Natural killer cell (primary cell): ENCODE measurements around the gene PRXL2B. TPM values are rescaled to one million over a fixed set of nuclear protein-coding genes. Genes with fewer than 3 reads are reported as not detected.

Experiments
- ATAC-seq, 3 donors: fragments of 150-1000 bp in 2 of 3; fragments of 200-7000 bp in 1 of 3; cut with Tn5 transposase; 1 replicate in 1 of 3; 2 replicates in 2 of 3; pipeline ENCODE4 v1.10.0; 2021; ENCODE audit warnings: mild to moderate bottlenecking in 2 of 3, moderate library complexity in 2 of 3
- DNase-seq, 2 donors: peaks; one replicate each; pipeline versions ENCODE4 v3.0.0 to v3.0.0-alpha.2; 2013 to 2021; ENCODE audit warnings: mixed read lengths in 1 of 2
- H3K27ac ChIP-seq: one replicate; pipeline ENCODE4 v1.5.1; 2013; ENCODE audit warnings: mild to moderate bottlenecking, low read length
- H3K27me3 ChIP-seq: one replicate; pipeline ENCODE4 v1.6.1; 2013; ENCODE audit warnings: low read length; ENCODE audit not compliant: control insufficient read depth, insufficient read depth
- H3K36me3 ChIP-seq: one replicate; pipeline ENCODE4 v1.6.1; 2013; ENCODE audit warnings: low read length; ENCODE audit not compliant: control insufficient read depth, insufficient read depth
- H3K4me1 ChIP-seq: one replicate; pipeline ENCODE4 v1.6.1; 2013; ENCODE audit warnings: low read length; ENCODE audit not compliant: control insufficient read depth, insufficient read depth
- H3K4me3 ChIP-seq: one replicate; pipeline ENCODE4 v1.5.1; 2013; ENCODE audit warnings: low read length
- H3K9me3 ChIP-seq: one replicate; pipeline ENCODE4 v1.6.1; 2013; ENCODE audit warnings: low read length; ENCODE audit not compliant: control insufficient read depth, insufficient read depth
- H3K27ac Mint-ChIP-seq, 2 donors: one replicate each; pipeline ENCODE4 v1.8.0; 2022; ENCODE audit warnings: mild to moderate bottlenecking in 2 of 2, mixed read lengths in 2 of 2, moderate library complexity in 1 of 2
- H3K27me3 Mint-ChIP-seq, 2 donors: one replicate each; pipeline ENCODE4 v1.8.0; 2022; ENCODE audit warnings: low read depth in 2 of 2, mixed read lengths in 2 of 2
- H3K36me3 Mint-ChIP-seq: one replicate; pipeline ENCODE4 v1.8.0; 2022; ENCODE audit warnings: mixed read lengths
- H3K4me1 Mint-ChIP-seq, 2 donors: one replicate each; pipeline ENCODE4 v1.8.0; 2022; ENCODE audit warnings: mixed read lengths in 2 of 2
- H3K4me3 Mint-ChIP-seq: one replicate; pipeline ENCODE4 v1.8.0; 2022; ENCODE audit warnings: mild to moderate bottlenecking, moderate library complexity, mixed read lengths
- H3K9me3 Mint-ChIP-seq, 2 donors: one replicate each; pipeline ENCODE4 v1.8.0; 2022; ENCODE audit warnings: mixed read lengths in 2 of 2
- WGBS: methylation state at CpG from one replicate; pipeline ENCODE4 v1.1.7; 2013; ENCODE audit warnings: missing lambda C conversion rate; ENCODE audit not compliant: insufficient coverage; 5-methylcytosine and 5-hydroxymethylcytosine counted together
- intact Hi-C: fragments of 100-400 bp; cut with micrococcal nuclease; formaldehyde crosslinking; loops from one replicate; pipeline ENCODE4 v1.14.2; 2022
- total RNA-seq, 4 donors: library from RNA; stranded (reverse); fragments of 120-200 nt in 1 of 4; gene quantifications; one replicate each; pipeline versions ENCODE4 v1.2.3 to v1.2.4, GENCODE V29; 2013 to 2022
- TF ChIP-seq, protein P1 (sequence below): fragments of 200-600 bp; IDR thresholded peaks from one replicate; pipeline ENCODE4 v1.8.0; 2022; ENCODE audit warnings: antibody characterized with exemption

The PRXL2B gene
- total RNA-seq, 3 donors from 2014 or later (not counting 1 experiment from before 2014, with no cell fraction given): 11.3 to 15.1 (median 11.6) TPM

DNA sequence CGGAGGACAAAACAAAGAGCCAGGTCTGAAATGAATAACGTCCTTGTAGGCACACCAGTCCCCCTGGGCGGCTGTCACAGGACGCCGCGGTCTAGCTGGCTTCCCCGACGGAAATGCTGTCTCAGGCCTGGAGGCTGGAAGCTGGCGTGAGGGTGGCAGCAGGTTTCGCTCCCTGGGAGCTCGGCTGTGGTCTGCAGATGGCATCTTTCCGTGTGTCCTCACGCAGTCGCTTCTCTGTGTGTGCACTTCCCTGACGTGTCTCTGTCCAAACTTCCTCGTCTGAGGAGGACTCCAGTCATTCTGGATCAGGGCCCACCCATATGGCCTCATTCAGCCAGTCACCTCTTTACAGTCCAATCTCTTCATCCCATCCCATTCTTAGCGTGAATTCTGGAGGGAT lies 16.2 kb upstream of the PRXL2B start:
- WGBS: 86% methylated on average over 17 of the region's 17 CpGs
- H3K27ac ChIP-seq: no peak overlapping the region
- intact Hi-C loops: no loop called here
- no peaks in the 10 kb centered on the region for H3K4me1 Mint-ChIP-seq
- no peak overlapping the region for H3K4me3 Mint-ChIP-seq
- H3K27me3 ChIP-seq: no peaks in the 10 kb centered on the region
- no peaks in the 10 kb centered on the region for H3K27me3 Mint-ChIP-seq
- DNase-seq (no peak), ATAC-seq (no peak)
- H3K4me1 ChIP-seq: peaks cover 3% of the 10 kb centered on the region
- no peak overlapping the region for H3K27ac Mint-ChIP-seq
- H3K9me3 ChIP-seq: peaks cover 3% of the 10 kb centered on the region
- no peak overlapping the region for H3K4me3 ChIP-seq
- no peaks in the 10 kb centered on the region for H3K36me3 Mint-ChIP-seq
- H3K9me3 Mint-ChIP-seq: no peaks in the 10 kb centered on the region
- H3K36me3 ChIP-seq: no peaks in the 10 kb centered on the region
- TF ChIP-seq, protein P1, sequence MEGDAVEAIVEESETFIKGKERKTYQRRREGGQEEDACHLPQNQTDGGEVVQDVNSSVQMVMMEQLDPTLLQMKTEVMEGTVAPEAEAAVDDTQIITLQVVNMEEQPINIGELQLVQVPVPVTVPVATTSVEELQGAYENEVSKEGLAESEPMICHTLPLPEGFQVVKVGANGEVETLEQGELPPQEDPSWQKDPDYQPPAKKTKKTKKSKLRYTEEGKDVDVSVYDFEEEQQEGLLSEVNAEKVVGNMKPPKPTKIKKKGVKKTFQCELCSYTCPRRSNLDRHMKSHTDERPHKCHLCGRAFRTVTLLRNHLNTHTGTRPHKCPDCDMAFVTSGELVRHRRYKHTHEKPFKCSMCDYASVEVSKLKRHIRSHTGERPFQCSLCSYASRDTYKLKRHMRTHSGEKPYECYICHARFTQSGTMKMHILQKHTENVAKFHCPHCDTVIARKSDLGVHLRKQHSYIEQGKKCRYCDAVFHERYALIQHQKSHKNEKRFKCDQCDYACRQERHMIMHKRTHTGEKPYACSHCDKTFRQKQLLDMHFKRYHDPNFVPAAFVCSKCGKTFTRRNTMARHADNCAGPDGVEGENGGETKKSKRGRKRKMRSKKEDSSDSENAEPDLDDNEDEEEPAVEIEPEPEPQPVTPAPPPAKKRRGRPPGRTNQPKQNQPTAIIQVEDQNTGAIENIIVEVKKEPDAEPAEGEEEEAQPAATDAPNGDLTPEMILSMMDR: no peak

DNA sequence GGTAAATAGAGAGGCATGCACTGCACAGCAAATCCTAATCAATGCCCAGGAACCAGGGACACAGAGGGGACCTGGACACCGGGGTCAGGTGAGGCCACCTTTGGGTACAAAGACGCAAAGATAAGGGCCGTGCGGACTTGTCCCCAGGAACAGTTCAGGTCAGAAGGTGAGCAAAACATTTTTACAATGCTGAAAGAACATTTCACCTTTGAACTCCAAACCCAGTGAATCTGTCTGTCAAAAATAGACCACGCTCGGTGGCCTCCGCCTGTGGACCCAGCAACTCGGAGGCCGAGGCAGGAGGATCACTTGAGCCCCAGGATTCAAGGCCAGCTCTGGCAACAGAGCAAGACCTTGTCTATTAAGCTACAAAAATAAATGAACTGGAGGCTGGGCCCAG lies 15.2 kb upstream of the PRXL2B start:
- TF ChIP-seq, protein P1: no peak
- Mint-ChIP-seq H3K4me3 (no peak overlapping the region), H3K27me3 (no peaks in the 10 kb centered on the region), H3K27ac (no peak overlapping the region), H3K4me1 (no peaks in the 10 kb centered on the region), H3K36me3 (no peaks in the 10 kb centered on the region), H3K9me3 (no peaks in the 10 kb centered on the region)
- peaks cover 13% of the 10 kb centered on the region for H3K4me1 ChIP-seq
- no peak overlapping the region for H3K27ac ChIP-seq
- WGBS: 97% methylated on average over 9 of the region's 9 CpGs
- no peaks in the 10 kb centered on the region for H3K27me3 ChIP-seq
- no peak overlapping the region for H3K4me3 ChIP-seq
- intact Hi-C loops: no loop called here
- no peak for ATAC-seq
- no peaks in the 10 kb centered on the region for H3K36me3 ChIP-seq
- peaks cover 3% of the 10 kb centered on the region for H3K9me3 ChIP-seq
- no peak for DNase-seq

DNA sequence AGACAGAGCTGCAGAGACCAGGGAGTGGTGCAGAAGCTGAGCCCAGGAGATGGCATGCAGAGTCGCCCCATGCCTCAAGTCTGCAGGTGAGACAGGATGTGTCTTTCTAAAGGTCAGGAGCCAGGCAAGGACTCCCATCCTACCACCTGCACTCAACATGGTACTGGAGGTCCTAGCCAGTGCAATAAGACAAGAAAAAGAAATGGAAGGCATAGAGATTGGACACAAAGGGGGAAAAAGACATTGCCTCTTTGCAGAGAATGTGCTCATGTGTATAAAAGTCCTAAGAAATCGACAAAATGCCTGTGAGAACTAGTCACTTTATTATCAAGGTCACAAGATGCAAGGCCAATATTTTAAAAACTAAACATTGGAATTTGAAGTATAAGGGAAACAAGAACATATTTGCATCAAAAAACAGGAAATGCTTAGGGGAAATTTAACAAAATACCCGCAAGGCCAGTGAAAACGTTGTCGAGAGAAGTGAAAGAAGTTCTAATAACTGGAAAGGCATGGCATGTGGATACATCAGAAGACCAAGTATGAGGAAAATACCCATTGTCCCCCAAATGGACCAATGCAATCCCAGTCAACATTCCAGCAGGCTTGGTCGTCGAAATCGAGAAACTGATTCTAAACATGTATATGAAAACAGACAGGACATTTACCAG lies 13.2 kb upstream of the PRXL2B start:
- no peaks in the 10 kb centered on the region for H3K27me3 ChIP-seq
- DNase-seq (no peak), ATAC-seq (no peak)
- H3K36me3 ChIP-seq: no peaks in the 10 kb centered on the region
- 96% methylated on average over 8 of the region's 8 CpGs for WGBS
- H3K36me3 Mint-ChIP-seq: no peaks in the 10 kb centered on the region
- no peak overlapping the region for H3K4me3 Mint-ChIP-seq
- H3K27ac Mint-ChIP-seq: no peak overlapping the region
- H3K9me3 Mint-ChIP-seq: no peaks in the 10 kb centered on the region
- no peaks in the 10 kb centered on the region for H3K27me3 Mint-ChIP-seq
- peaks cover under 1 to 5% of the 10 kb centered on the region in 2 donors for H3K4me1 Mint-ChIP-seq
- H3K27ac ChIP-seq: no peak overlapping the region
- TF ChIP-seq, protein P1: no peak
- peaks cover 3% of the 10 kb centered on the region for H3K9me3 ChIP-seq
- intact Hi-C loops: no loop called here
- peaks cover 31% of the 10 kb centered on the region for H3K4me1 ChIP-seq
- H3K4me3 ChIP-seq: no peak overlapping the region

DNA sequence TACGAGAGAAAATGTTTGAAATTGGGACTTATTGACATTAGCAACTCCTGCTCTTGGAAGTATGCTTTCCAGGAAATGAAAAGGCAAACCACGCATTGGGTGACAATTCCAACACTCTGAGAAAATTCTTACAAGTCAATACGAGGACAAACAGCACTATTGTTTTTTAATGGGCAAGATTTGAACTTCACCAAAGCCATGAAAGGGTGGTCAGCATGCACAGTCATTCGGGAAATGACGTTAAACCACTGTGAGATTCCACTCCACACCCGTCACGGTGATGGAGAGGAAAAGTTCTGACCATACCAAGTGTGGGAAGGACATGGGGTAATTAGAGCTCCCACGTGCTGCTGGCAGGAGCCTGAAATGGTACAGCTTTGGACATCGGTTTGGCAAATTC lies 12.2 kb upstream of the PRXL2B start:
- Mint-ChIP-seq H3K4me3 (no peak overlapping the region), H3K9me3 (no peaks in the 10 kb centered on the region), H3K27me3 (no peaks in the 10 kb centered on the region), H3K36me3 (no peaks in the 10 kb centered on the region), H3K27ac (no peak overlapping the region), H3K4me1 (peaks cover 8 to 13% of the 10 kb centered on the region in 2 donors)
- H3K27ac ChIP-seq: no peak overlapping the region
- H3K4me1 ChIP-seq: peaks cover 40% of the 10 kb centered on the region
- no peaks in the 10 kb centered on the region for H3K36me3 ChIP-seq
- intact Hi-C loops: no loop called here
- no peak overlapping the region for H3K4me3 ChIP-seq
- TF ChIP-seq, protein P1: no peak
- ATAC-seq (no peak), DNase-seq (no peak)
- WGBS: 84% methylated on average over 8 of the region's 9 CpGs
- H3K27me3 ChIP-seq: no peaks in the 10 kb centered on the region
- peaks cover 3% of the 10 kb centered on the region for H3K9me3 ChIP-seq
